Naive thymus-derived CD4-positive, alpha-beta T cell (primary cell): Measurements from ENCODE around the gene ZNF519. TPM values are rescaled to one million over a fixed set of nuclear protein-coding genes. Genes with fewer than 3 reads are reported as not detected.

Experiments used
- ATAC-seq: fragments of 150-1000 bp; cut with Tn5 transposase; 2 replicates; pipeline ENCODE4 v1.10.0; 2021; ENCODE audit warnings: mild to moderate bottlenecking, moderate library complexity
- CTCF ChIA-PET: fragments of 350-600 bp; sonication (Branson Sonifier 250); formaldehyde crosslinking; loops from one replicate; lab custom pipeline; 2021; ENCODE audit warnings: antibody characterized with exemption; lab: Charles Lee
- POLR2A ChIA-PET: fragments of 350-600 bp; sonication (Branson Sonifier 250); formaldehyde crosslinking; loops from one replicate; lab custom pipeline; 2021; ENCODE audit warnings: antibody characterized with exemption, inconsistent platforms; lab: Charles Lee
- DNase-seq, 9 donors: peaks; one replicate each; pipeline versions ENCODE4 v3.0.0 to v3.0.0-alpha.2; 2020 to 2022; ENCODE audit warnings: mixed read lengths in 1 of 9
- H3K27ac ChIP-seq: one replicate; pipeline ENCODE4 v1.7.0; 2013; ENCODE audit warnings: mild to moderate bottlenecking, low read depth, low read length, moderate library complexity
- H3K27me3 ChIP-seq, 2 donors: one replicate each; pipeline ENCODE4 v1.7.0; 2013; ENCODE audit warnings: low read length in 2 of 2, mild to moderate bottlenecking in 2 of 2, moderate library complexity in 2 of 2; ENCODE audit not compliant: control insufficient read depth in 2 of 2, insufficient read depth in 2 of 2
- H3K36me3 ChIP-seq, 3 experiments: 1 replicate in 2 of 3; 2 replicates in 1 of 3; pipeline ENCODE4 v1.7.0; 2013; ENCODE audit warnings: low read length in 3 of 3, mild to moderate bottlenecking in 3 of 3, moderate library complexity in 1 of 3; ENCODE audit not compliant: insufficient read depth in 3 of 3, control insufficient read depth in 2 of 3
- H3K4me1 ChIP-seq, 2 donors: one replicate each; pipeline ENCODE4 v1.7.0; 2013; ENCODE audit warnings: low read length in 2 of 2, mild to moderate bottlenecking in 2 of 2, moderate library complexity in 1 of 2; ENCODE audit not compliant: control insufficient read depth in 2 of 2, insufficient read depth in 2 of 2
- H3K4me3 ChIP-seq: 2 replicates; pipeline ENCODE4 v1.7.0; 2013; ENCODE audit warnings: mild to moderate bottlenecking, low read length
- H3K9me3 ChIP-seq, 3 experiments: 1 replicate in 2 of 3; 2 replicates in 1 of 3; pipeline ENCODE4 v1.7.0; 2013; ENCODE audit warnings: low read length in 3 of 3; ENCODE audit not compliant: control insufficient read depth in 2 of 3
- H3K27ac Mint-ChIP-seq, 9 donors: one replicate each; pipeline ENCODE4 v1.8.0; 2020 to 2022; ENCODE audit warnings: mixed read lengths in 9 of 9, mild to moderate bottlenecking in 8 of 9, moderate library complexity in 5 of 9, inconsistent platforms in 2 of 9
- H3K27me3 Mint-ChIP-seq, 5 donors: one replicate each; pipeline ENCODE4 v1.8.0; 2021 to 2022; ENCODE audit warnings: mixed read lengths in 5 of 5, mild to moderate bottlenecking in 1 of 5
- H3K36me3 Mint-ChIP-seq, 5 donors: one replicate each; pipeline ENCODE4 v1.8.0; 2020 to 2022; ENCODE audit warnings: mixed read lengths in 5 of 5, mild to moderate bottlenecking in 3 of 5, inconsistent platforms in 1 of 5
- H3K4me1 Mint-ChIP-seq, 7 donors: one replicate each; pipeline ENCODE4 v1.8.0; 2020 to 2022; ENCODE audit warnings: mixed read lengths in 7 of 7, mild to moderate bottlenecking in 3 of 7, inconsistent platforms in 1 of 7
- H3K4me3 Mint-ChIP-seq, 10 donors: one replicate each; pipeline ENCODE4 v1.8.0; 2020 to 2022; ENCODE audit warnings: mild to moderate bottlenecking in 10 of 10, mixed read lengths in 10 of 10, moderate library complexity in 6 of 10, inconsistent platforms in 2 of 10
- H3K9me3 Mint-ChIP-seq, 11 donors: one replicate each; pipeline ENCODE4 v1.8.0; 2020 to 2022; ENCODE audit warnings: mixed read lengths in 11 of 11, mild to moderate bottlenecking in 4 of 11, inconsistent platforms in 1 of 11, moderate library complexity in 1 of 11
- intact Hi-C, 2 donors: fragments of 100-400 bp; cut with micrococcal nuclease; formaldehyde crosslinking; loops; one replicate each; pipeline ENCODE4 v1.15.1; 2023
- polyA plus RNA-seq, 2 donors: library from polyadenylated mRNA; unstranded; fragments of 300-500 nt; fragmentation: Illumina TruSeq; gene quantifications; one replicate each; pipeline ENCODE4 v1.2.3, GENCODE V29; 2021
- total RNA-seq, 6 experiments: library from RNA in 5 of 6; stranded (reverse) in 5 of 6; gene quantifications; 1 replicate in 5 of 6; 2 replicates in 1 of 6; pipeline ENCODE4 v1.2.3 and lab custom pipeline; 2021 to 2026

ZNF519 gene
- total and polyA plus RNA-seq, 7 experiments from 2014 or later: 6.1 to 16.5 (median 10.5) TPM

GRCh38 chr18:14085770-14086457, 46.3 kb downstream of the ZNF519 start:
- Histone ChIP-seq H3K36me3 (no peaks in the 10 kb centered on the region), H3K9me3 (no peaks in the 10 kb centered on the region), H3K4me3 (no peak overlapping the region), H3K4me1 (no peaks in the 10 kb centered on the region), H3K27me3 (no peaks in the 10 kb centered on the region), H3K27ac (no peak overlapping the region)
- intact Hi-C loops: loop anchor here in 1 of 2 donors (2.0 to 5.0 kb wide), 3 partner anchors 261 to 949 kb away; partner anchors contain the start of gene MC5R
- peak; percentile 31 for ATAC-seq
- Mint-ChIP-seq H3K4me3 (no peak overlapping the region), H3K27ac (no peak overlapping the region), H3K4me1 (no peaks in the 10 kb centered on the region), H3K36me3 (peaks cover 0 to 7% (median 0%) of the 10 kb centered on the region in 5 donors), H3K27me3 (peaks cover 0 to 6% (median 0%) of the 10 kb centered on the region in 5 donors), H3K9me3 (no peaks in the 10 kb centered on the region)
- no peak for DNase-seq
- CTCF ChIA-PET: no interaction called here
- POLR2A ChIA-PET: no interaction called here

GRCh38 chr18:14075196-14075595, 57.0 kb downstream of the ZNF519 start:
- ChIA-PET POLR2A (no interaction called here), CTCF (no interaction called here)
- Mint-ChIP-seq H3K27me3 (no peaks in the 10 kb centered on the region), H3K36me3 (peaks cover 0 to 34% (median 5%) of the 10 kb centered on the region in 5 donors), H3K4me3 (no peak overlapping the region), H3K4me1 (no peaks in the 10 kb centered on the region), H3K27ac (no peak overlapping the region), H3K9me3 (peaks cover 0 to 4% (median 0%) of the 10 kb centered on the region in 11 donors)
- DNase-seq (no peak), ATAC-seq (no peak)
- H3K9me3 ChIP-seq: no peaks in the 10 kb centered on the region
- H3K27me3 ChIP-seq: no peaks in the 10 kb centered on the region
- intact Hi-C loops: no loop called here
- H3K36me3 ChIP-seq: no peaks in the 10 kb centered on the region
- H3K4me1 ChIP-seq: no peaks in the 10 kb centered on the region
- no peak overlapping the region for H3K4me3 ChIP-seq
- H3K27ac ChIP-seq: no peak overlapping the region

DNA sequence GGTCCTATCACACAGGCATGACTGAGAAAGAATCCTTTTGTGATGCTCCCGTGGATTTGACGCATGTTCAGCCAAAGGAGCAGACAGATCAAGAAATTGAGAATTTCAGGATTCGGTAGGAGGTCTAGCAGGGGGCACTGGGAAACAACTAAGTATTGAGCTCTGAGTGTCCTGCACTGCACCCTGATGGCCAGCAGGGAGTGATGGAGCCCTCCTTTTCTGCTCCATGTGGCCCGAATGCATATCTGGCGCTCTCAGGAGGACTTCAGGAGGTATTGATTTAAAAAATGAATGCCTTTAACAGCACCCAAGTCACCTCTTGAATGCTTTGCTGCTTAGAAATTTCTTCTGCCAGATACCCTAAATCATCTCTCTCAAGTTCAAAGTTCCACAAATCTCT, 58.0 kb downstream of the ZNF519 start:
- H3K4me3 Mint-ChIP-seq: no peak overlapping the region
- H3K27me3 Mint-ChIP-seq: no peaks in the 10 kb centered on the region
- H3K9me3 ChIP-seq: no peaks in the 10 kb centered on the region
- no peaks in the 10 kb centered on the region for H3K27me3 ChIP-seq
- H3K36me3 Mint-ChIP-seq: peaks cover 0 to 35% (median 7%) of the 10 kb centered on the region in 5 donors
- H3K27ac Mint-ChIP-seq: no peak overlapping the region
- H3K9me3 Mint-ChIP-seq: peaks cover 0 to 7% (median 4%) of the 10 kb centered on the region in 11 donors
- ChIA-PET POLR2A (no interaction called here), CTCF (no interaction called here)
- H3K4me3 ChIP-seq: no peak overlapping the region
- H3K27ac ChIP-seq: no peak overlapping the region
- ATAC-seq (no peak), DNase-seq (no peak)
- no peaks in the 10 kb centered on the region for H3K4me1 Mint-ChIP-seq
- no peaks in the 10 kb centered on the region for H3K36me3 ChIP-seq
- H3K4me1 ChIP-seq: no peaks in the 10 kb centered on the region
- intact Hi-C loops: no loop called here

- Mint-ChIP-seq H3K4me3 (no peak overlapping the region), H3K4me1 (no peaks in the 10 kb centered on the region), H3K27me3 (peaks cover 0 to 13% (median 0%) of the 10 kb centered on the region in 5 donors), H3K9me3 (peaks cover 4 to 54% (median 18%) of the 10 kb centered on the region in 11 donors), H3K36me3 (peaks cover 0 to 9% (median 0%) of the 10 kb centered on the region in 5 donors), H3K27ac (no peak overlapping the region)
- H3K9me3 ChIP-seq: peaks cover 0 to 4% (median 0%) of the 10 kb centered on the region in 3 experiments
- DNase-seq (no peak), ATAC-seq (no peak)
- POLR2A ChIA-PET: no interaction called here
- CTCF ChIA-PET: no interaction called here
- intact Hi-C loops: no loop called here
- H3K4me3 ChIP-seq: no peak overlapping the region
- no peaks in the 10 kb centered on the region for H3K36me3 ChIP-seq
- H3K27ac ChIP-seq: no peak overlapping the region
- no peaks in the 10 kb centered on the region for H3K4me1 ChIP-seq
- H3K27me3 ChIP-seq: no peaks in the 10 kb centered on the region
Observed at GRCh38 chr18:14053661-14054060, 78.6 kb downstream of the ZNF519 start.

Other genes with a start within 250 kb of the ZNF519 start
- not detected for gene MC2R, start 216.9 kb downstream of the ZNF519 start, total RNA-seq
- not detected for gene MC2R, start 216.9 kb downstream of the ZNF519 start, polyA plus RNA-seq